ENCODE measurements around the gene HPCAL4.
A peak's percentile ranks its signal among the peaks of the same experiment; 100 is the strongest.

Gene HPCAL4

GRCh38 chr1:39691383-39692151 lies at the start of gene HPCAL4:
HPCAL4 (minus strand) TSS chr1:39691433; CDS start chr1:39684603, 6,830 bp downstream.
- in situ Hi-C loops (cut with HindIII; ENCODE audit: low sequenced_read_pairs) = loop anchor here (5.0 kb wide), 1 partner anchor 46 kb away; the partner anchor contains the start of gene PPIE
- no peak for TF ChIP-seq CTCF (IDR thresholded peaks at IDR 0.05; ENCODE audit: low read depth, low read length, missing control alignments)
- DNase-seq (ENCODE audit: low read depth) = no peak
- peak within 1 kb of the TSS; percentile 22 for H3K4me3 ChIP-seq (ENCODE audit: low read depth, low read length)

GRCh38 chr1:39738622-39739366 lies 47.6 kb upstream of the HPCAL4 start, which contains the start of gene PPIE:
PPIE (plus strand) TSS chr1:39738882; CDS start chr1:39738901, 19 bp downstream.
- in situ Hi-C loops (cut with HindIII; ENCODE audit: low sequenced_read_pairs) = loop anchor here (5.0 to 10.0 kb wide), 4 partner anchors 46 to 314 kb away; partner anchors contain the start of genes HEYL and HPCAL4
- DNase-seq (ENCODE audit: low read depth) = peak; percentile 71
- TF ChIP-seq CTCF (IDR thresholded peaks at IDR 0.05; ENCODE audit: low read depth, low read length, missing control alignments) = no peak
- peak within 1 kb of the TSS; percentile 90 for H3K4me3 ChIP-seq (ENCODE audit: low read depth, low read length)

GRCh38 chr1:39737546-39738169 lies 46.4 kb upstream of the HPCAL4 start:
- H3K4me3 ChIP-seq (ENCODE audit: low read depth, low read length) = no peak overlapping the region
- in situ Hi-C loops (cut with HindIII; ENCODE audit: low sequenced_read_pairs) = loop anchor here (5.0 to 10.0 kb wide), 4 partner anchors 45 to 313 kb away; partner anchors contain the start of genes HEYL and HPCAL4
- no peak for TF ChIP-seq CTCF (IDR thresholded peaks at IDR 0.05; ENCODE audit: low read depth, low read length, missing control alignments)
- DNase-seq (ENCODE audit: low read depth) = peak; percentile 11

- TF ChIP-seq CTCF (IDR thresholded peaks at IDR 0.05; ENCODE audit: low read depth, low read length, missing control alignments) = no peak
- H3K4me3 ChIP-seq (ENCODE audit: low read depth, low read length) = no peak overlapping the region
- no peak for DNase-seq (ENCODE audit: low read depth)
- in situ Hi-C loops (cut with HindIII; ENCODE audit: low sequenced_read_pairs) = loop anchor here (5.0 to 10.0 kb wide), 4 partner anchors 43 to 311 kb away; partner anchors contain the start of genes HEYL and HPCAL4
Measured at GRCh38 chr1:39735731-39736130, 44.5 kb upstream of the HPCAL4 start.

GRCh38 chr1:39733161-39733560 lies 41.9 kb upstream of the HPCAL4 start:
- H3K4me3 ChIP-seq (ENCODE audit: low read depth, low read length) = no peak overlapping the region
- no peak for DNase-seq (ENCODE audit: low read depth)
- TF ChIP-seq CTCF (IDR thresholded peaks at IDR 0.05; ENCODE audit: low read depth, low read length, missing control alignments) = no peak
- in situ Hi-C loops (cut with HindIII; ENCODE audit: low sequenced_read_pairs) = loop anchor here (10.0 kb wide), 3 partner anchors 72 to 308 kb away; partner anchors contain the start of gene HEYL

- in situ Hi-C loops (cut with HindIII; ENCODE audit: low sequenced_read_pairs) = loop anchor here (10.0 kb wide), 3 partner anchors 72 to 308 kb away; partner anchors contain the start of gene HEYL
- no peak for TF ChIP-seq CTCF (IDR thresholded peaks at IDR 0.05; ENCODE audit: low read depth, low read length, missing control alignments)
- DNase-seq (ENCODE audit: low read depth) = no peak
- H3K4me3 ChIP-seq (ENCODE audit: low read depth, low read length) = no peak overlapping the region
Measured at GRCh38 chr1:39732730-39733129, 41.5 kb upstream of the HPCAL4 start.

Measured in astrocyte of the cerebellum (primary cell).